GM21360 (cell line): ENCODE results near the gene TNIK.
A peak's percentile ranks its signal among the peaks of the same experiment; 100 is the strongest.
"Not testable (repeated sequence)": the region's sequence is repeated elsewhere in the genome, so short reads cannot be mapped to it uniquely, and the experiment has no call there.

Experiments used
- ATAC-seq: cut with Tn5 transposase; IDR thresholded peaks from one replicate; pipeline ENCODE4 v1.9.1; 2021; ENCODE audit warnings: mild to moderate bottlenecking, moderate library complexity; ENCODE audit not compliant: unreplicated experiment

Gene TNIK

DNA sequence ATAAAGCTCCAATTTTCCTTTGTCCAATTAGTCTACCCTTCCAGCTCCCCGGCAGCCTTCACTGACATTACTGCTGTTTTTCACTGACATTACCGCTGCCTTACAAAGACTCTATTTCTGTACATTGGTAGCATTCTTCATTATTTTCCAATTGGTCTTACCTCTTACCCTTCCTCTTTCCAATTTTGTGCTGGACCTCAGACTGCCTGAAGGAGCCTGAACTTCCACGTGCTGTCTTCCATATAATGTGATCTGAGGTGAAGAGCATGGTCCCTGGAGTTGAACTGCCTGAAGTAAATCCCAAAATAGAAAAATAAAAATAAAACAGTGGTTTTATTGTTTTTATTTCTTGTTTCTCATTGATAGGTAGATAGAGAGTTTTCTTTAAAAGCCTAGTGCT lies 9.2 kb upstream of the TNIK start:
- ATAC-seq = no peak

- no peak for ATAC-seq
Observed at GRCh38 chr3:171468296-171468906, 8.2 kb upstream of the TNIK start.

DNA sequence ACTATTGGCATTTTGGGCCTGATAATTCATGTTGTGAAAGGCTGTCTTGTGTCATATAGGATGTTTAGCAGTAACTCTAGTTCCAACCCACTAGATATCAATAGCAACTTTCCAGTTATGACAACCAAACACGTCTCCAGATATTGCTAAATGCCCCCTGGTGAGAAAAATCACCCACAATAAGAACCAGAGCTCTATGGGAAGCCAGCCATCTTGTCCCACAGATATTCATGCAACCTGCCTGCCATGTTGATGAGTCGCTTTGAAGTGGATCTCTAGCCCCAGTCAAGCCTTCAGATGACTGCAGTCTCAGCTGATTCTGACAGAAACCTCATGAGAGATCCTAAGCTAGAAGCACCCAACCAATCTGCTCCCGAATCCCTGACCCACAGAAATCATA lies 5.6 kb upstream of the TNIK start:
- ATAC-seq = no peak

DNA sequence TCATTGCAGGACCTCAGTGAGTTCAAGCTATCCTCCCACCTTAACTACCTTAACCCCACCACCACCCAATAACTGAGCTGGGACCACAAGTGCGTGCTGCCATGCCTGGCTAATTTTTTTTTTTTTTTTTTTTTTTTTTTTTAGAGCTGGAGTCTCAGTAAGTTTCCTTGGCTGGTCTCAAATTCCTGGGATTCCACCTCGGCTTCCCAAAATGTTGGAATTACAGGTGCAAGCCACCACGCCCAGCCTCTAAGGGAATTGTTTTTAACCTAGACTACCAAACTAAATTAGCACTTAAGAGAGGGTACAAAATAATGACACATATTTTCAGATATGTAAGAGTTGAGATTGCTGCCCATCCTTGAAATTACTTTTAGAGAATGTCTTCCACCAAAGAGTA lies 4.3 kb upstream of the TNIK start:
- no peak for ATAC-seq

DNA sequence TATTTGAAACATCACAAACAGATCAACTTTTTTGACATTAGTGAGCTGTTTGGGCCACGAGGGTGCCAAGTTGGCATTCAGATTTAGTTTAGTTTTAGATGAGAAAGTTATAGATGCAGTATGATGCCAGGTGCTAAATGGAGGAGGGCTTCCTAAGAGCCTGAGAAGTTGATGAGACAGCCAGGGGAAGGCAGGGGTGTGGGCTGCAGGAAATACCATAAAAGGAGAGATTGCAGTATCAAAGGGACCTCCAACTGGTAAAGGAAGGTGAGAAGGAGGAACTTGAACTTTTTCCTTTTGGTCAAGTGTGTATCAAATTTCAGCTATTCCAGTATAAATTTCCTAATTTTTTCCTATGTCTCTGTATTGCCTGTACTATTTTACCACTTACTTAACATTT lies 2.0 kb upstream of the TNIK start:
- ATAC-seq = no peak

DNA sequence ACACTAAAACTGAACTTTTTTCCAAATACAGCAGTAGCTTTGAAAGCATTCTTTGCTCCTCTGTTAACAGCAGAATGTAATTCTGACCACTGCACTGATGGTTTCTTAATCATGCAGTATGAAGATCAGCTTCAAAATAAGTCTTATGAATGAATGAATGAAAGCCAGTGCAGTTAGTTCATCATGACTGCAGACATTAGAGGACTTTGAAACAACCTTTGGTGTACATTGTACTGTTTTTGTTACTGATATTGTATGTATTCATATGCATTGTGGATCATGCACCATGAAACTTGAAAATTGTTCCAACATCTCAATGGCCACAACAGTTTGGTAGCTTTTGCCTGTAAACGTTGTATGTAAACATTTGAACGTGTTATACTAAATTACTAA lies 1.3 kb upstream of the TNIK start:
- ATAC-seq = no peak

DNA sequence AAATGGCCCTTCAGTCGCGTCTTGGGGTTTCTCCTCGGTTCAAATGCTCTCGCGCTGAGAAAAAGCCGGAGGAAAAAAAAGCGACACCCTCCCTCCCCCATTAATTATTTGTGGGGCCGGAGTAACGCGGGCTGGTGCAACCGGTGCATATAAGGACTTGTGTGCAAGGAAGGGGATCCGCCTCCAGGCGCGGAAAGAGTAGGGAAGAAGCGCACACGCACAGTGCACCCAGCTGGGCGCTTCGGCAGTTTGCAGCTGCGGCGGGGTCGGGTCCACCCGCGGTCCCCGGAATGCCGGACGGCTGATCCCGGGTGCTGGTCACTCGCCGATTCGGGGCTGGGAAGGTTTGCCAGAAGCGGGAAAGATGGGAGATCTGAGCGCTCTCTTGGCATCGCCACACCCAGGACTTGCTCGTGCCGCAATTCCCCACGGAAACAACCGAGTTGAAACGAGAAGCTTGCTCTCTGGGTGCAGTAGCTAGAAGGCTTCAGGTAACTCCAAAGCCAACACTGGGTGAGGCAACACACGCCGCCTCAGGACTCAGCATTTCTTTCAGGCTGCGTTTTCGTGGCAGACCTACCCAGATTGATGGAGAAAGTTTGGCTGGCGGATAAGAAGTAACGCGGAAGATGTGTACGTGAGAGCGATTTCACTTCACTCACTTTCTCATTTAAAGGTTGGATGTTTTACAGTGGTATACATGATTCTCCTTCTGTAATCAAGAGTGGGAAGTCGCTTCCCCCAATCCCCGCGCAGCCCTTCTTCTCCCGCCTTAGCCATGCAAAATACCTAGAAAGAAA lies 720 bp upstream of the TNIK start:
- peak; percentile 30 for ATAC-seq

DNA sequence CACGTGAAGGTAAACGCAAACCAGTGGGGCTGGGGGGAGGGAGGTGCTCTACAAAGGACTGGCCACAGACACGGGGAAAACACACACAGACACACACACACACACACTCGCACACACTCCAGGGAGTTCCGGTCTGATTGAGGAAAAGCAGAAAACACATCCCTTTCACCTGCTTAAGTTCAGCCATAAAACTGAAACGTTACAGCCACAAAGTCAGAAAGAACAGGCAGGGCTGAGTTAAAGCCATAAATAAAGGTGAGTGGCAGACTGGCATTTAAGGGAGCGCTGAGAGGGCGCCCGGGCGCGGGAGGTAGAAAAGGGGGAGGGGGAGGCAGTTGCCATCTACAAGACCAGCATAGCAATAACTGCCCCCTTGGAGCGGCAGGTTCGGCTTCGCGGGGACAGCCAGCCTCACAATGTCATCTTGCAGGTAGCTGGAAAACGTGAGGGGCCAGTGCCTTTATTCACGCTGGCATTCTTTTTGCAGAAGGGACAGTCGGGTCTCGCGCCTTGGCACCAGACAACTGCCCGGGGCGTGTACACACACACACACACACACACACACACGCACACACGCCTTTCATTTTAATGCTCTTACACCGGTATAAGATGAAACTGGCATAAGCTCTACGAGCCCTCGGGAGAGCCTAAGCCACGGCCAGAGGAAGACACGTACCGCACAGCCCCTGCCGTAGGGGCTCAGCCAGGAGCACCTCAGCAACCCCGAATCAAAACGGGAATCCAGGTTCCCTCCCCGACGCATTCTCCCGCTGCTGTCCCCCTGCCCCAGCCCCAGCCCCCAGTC lies 866 bp downstream of the TNIK start:
- ATAC-seq = no peak

DNA sequence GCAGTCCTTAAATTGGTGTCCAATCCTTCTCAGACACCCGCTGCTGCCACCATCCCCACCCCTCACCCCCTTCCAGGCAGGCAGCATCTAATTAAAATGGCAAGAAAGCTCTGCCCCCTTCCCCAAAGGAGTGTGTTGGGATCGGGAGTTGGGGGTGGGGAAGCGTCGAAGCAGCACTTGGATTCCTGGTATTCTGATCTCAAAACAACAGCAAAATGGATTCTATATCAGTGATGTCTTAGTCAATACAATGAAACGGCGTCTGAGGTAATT lies 1.4 kb downstream of the TNIK start:
- ATAC-seq = no peak

- ATAC-seq = no peak
Observed at GRCh38 chr3:171458071-171458863, 1.9 kb downstream of the TNIK start.

GRCh38 chr3:171457607-171458061 lies 2.6 kb downstream of the TNIK start:
- ATAC-seq = no peak

DNA sequence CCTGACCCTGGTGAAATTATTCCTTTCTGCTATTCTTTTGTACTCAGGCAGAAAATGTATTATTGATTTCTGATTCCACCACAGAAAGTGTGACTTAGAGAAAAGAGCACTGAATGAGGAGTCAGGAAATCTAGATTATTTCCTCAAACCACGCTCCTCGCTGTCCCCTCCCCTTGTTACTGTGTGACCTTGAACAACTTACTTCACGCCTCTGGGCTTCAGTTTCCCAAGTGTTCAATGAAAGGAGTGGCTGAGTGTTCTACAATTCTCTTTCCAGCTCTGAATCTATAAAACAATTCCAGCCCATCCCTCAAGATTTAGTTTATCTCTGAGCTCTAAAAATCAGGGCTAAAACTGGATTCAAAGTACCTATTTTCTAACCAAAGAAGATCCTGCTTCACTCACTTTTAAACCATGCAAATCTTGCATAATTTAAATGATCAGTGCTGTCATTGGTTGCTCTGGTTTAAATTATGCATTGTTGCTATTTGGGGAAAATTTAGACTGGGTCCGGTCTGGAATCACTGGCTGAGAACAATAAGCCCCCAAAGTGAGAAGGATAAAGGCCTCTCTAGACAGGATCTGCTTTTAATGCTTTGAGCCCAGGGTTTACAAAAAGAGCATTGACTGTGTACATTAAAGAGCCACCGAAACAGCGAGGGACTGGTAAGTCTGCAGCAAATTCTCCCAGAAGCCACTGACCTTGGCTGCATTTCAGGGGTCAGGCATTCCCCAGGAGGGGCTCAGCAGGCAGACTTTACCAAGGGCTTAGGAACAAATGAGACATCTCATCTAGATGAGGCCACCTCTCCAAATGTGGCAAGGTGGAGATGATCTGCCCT lies 3.2 kb downstream of the TNIK start:
- ATAC-seq = no peak

- ATAC-seq = no peak
Observed at GRCh38 chr3:171455603-171456550, 4.3 kb downstream of the TNIK start.

- ATAC-seq = no peak
Observed at GRCh38 chr3:171454041-171454440, 6.2 kb downstream of the TNIK start.

- no peak for ATAC-seq
Observed at GRCh38 chr3:171453180-171453886, 6.9 kb downstream of the TNIK start.

- ATAC-seq = no peak
Observed at GRCh38 chr3:171452328-171452727, 7.9 kb downstream of the TNIK start.

DNA sequence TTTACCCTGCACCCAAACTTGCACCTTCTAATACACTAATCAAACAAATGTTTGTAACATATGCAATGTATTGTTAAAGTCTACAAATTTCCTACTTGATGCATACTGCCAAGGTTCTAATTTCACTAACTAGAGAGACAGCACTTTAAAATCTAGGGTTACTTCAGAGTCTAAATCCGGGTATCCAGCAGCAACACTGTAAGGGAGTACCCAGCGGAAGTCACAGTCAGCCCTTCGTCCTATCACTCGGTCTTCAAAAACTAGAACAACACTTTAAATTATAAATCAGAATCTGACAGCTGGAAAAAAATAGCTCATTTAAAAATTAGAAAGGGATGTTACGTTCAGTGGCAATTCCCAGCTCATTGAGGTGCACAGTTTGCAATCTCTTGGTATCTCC lies 8.3 kb downstream of the TNIK start:
- no peak for ATAC-seq

DNA sequence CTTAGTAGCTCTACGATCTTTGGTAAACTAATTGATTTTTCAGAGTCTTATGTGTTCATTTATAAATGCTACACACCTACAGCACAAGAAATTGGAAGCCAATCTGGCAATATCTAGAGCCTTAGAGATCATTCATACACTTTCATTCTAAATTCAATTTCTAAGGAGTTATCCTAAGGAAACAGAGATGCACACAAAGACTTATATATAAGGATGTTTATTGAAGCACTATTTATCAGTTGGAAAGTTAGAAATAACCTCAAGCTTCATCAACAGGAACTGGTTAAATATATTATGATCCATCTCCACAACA lies 12.7 kb downstream of the TNIK start:
- not testable (repeated sequence) for ATAC-seq
